Effector memory CD4-positive, alpha-beta T cell (primary cell): Measurements from ENCODE around the gene UBE2L5.
A peak's percentile ranks its signal among the peaks of the same experiment; 100 is the strongest.

Source experiments
- DNase-seq, 3 donors: peaks; one replicate each; pipeline ENCODE4 v3.0.0-alpha.2; 2020
- H3K27ac ChIP-seq: 2 replicates; pipeline ENCODE4 v1.7.0; 2013; ENCODE audit warnings: mild to moderate bottlenecking, low read length, moderate library complexity; ENCODE audit not compliant: insufficient read depth, poor library complexity, severe bottlenecking
- H3K27me3 ChIP-seq: replicated peaks from 2 replicates; pipeline ENCODE4 v1.7.0; 2013; ENCODE audit warnings: mild to moderate bottlenecking, low read length; ENCODE audit not compliant: insufficient read depth, control insufficient read depth, poor library complexity, severe bottlenecking
- H3K36me3 ChIP-seq: 2 replicates; pipeline ENCODE4 v1.7.0; 2013; ENCODE audit warnings: mild to moderate bottlenecking, low read length, moderate library complexity; ENCODE audit not compliant: control insufficient read depth, insufficient read depth
- H3K4me1 ChIP-seq: 2 replicates; pipeline ENCODE4 v1.7.0; 2013; ENCODE audit warnings: low read length, mild to moderate bottlenecking; ENCODE audit not compliant: control insufficient read depth, insufficient read depth, poor library complexity, severe bottlenecking
- H3K4me3 ChIP-seq: 2 replicates; pipeline ENCODE4 v1.7.0; 2013; ENCODE audit warnings: low read length, low read depth, mild to moderate bottlenecking; ENCODE audit not compliant: insufficient read depth, poor library complexity, severe bottlenecking
- H3K9me3 ChIP-seq: 2 replicates; pipeline ENCODE4 v1.7.0; 2013; ENCODE audit warnings: mild to moderate bottlenecking, low read length, moderate library complexity; ENCODE audit not compliant: control insufficient read depth

Gene UBE2L5

DNA sequence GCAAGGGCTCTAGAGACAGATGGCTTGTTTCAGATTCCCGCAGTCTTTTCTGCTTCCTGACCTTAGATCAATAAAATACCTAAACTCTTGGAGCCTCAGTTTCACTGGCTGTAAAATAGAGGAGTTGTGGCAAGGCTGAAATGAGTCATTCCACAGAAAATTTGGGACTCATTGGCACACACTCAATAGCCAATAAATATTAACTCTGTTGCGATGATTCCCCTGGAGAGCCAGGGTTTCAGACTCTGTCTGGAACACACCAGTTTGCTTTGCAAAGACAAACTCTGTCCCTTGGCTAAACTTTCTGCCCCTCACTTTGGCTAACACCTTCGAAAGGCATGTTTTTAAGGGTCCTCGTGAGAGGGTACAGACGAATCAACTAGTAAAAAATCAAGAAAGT lies 18.1 kb upstream of the UBE2L5 start:
- H3K4me1 ChIP-seq = peaks cover 9% of the 10 kb centered on the region
- no peaks in the 10 kb centered on the region for H3K27me3 ChIP-seq
- no peaks in the 10 kb centered on the region for H3K9me3 ChIP-seq
- no peak overlapping the region for H3K27ac ChIP-seq
- no peak overlapping the region for H3K4me3 ChIP-seq
- no peak for DNase-seq
- no peaks in the 10 kb centered on the region for H3K36me3 ChIP-seq

DNA sequence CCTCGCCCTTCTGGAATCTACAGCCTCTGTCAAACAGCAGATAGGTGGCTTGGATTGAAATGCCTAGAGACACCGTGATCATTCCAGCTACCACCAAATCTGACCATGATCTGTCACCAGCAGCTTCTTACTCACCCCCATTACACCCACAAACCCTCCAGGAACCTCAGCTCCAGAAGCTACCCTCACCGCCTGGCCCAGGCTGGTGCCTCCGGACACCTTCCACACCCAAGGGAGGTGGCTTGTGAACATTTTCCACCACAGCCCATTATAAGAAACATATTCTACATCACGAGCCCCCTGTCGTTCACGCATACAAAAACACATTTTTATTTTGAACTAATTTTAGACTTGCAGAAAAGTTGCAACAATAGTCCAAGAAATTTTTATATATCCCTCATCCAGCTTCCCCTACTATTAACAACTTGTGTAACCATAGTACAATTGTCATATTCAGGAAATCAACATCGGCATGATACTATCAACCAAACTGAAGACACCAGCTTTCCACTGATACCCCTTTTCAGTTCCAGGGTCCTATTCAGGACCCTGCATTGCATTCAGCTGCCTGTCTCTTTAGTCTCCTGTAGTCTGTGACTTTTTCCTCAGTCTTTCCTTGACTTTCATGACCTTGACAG lies 15.4 kb upstream of the UBE2L5 start:
- Histone ChIP-seq H3K27me3 (no peaks in the 10 kb centered on the region), H3K27ac (no peak overlapping the region), H3K9me3 (no peaks in the 10 kb centered on the region), H3K36me3 (no peaks in the 10 kb centered on the region), H3K4me1 (peaks cover 9% of the 10 kb centered on the region), H3K4me3 (no peak overlapping the region)
- no peak for DNase-seq

GRCh38 chr13:30408319-30409101 lies 13.8 kb upstream of the UBE2L5 start:
- no peaks in the 10 kb centered on the region for H3K9me3 ChIP-seq
- peak overlapping the region; percentile 10 for H3K27ac ChIP-seq
- no peaks in the 10 kb centered on the region for H3K36me3 ChIP-seq
- no peaks in the 10 kb centered on the region for H3K27me3 ChIP-seq
- DNase-seq = peak; percentile 83 to 88 (median 84)
- peak overlapping the region; percentile 36 for H3K4me3 ChIP-seq
- H3K4me1 ChIP-seq = peaks cover 9% of the 10 kb centered on the region

DNA sequence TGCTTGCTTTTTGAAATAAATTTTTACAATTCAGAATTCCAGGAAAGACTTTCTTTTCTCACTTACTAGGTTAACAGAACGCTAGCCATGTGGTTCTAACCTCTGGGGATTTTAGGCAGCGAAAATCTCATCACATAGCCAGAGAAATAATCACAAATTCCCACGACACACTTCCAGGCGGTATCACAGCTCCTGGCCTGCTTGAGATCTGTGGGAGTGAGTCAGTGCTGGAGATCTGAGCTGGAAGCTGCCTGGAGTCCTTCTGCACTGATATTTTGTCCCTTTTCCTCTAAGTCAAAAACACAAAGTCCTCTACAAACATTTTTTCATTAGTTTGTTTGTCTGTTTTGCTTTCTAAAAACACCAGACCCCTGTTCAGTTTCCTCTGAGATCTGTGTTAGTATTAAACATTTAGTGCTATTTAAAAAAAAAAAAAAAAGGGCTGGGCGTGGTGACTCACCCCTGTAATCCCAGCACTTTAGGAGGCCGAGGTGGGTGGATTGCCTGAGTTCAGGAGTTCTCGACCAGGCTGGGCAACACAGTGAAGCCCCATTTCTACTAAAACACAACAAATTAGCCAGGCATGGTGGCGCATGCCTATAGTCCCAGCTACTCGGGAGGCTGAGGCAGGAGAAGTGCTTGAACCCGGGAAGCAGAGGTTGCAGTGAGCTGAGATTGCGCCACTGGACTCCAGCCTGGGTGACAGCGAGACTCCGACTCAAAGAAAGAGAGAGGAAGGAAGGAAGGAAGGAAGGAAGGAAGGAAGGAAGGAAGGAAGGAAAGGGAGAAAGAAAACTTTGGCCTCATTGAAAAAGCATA lies 12.2 kb upstream of the UBE2L5 start:
- no peak for DNase-seq
- Histone ChIP-seq H3K27ac (no peak overlapping the region), H3K9me3 (no peaks in the 10 kb centered on the region), H3K27me3 (no peaks in the 10 kb centered on the region), H3K36me3 (no peaks in the 10 kb centered on the region), H3K4me3 (no peak overlapping the region), H3K4me1 (peaks cover 9% of the 10 kb centered on the region)

- Histone ChIP-seq H3K27me3 (no peaks in the 10 kb centered on the region), H3K27ac (no peak overlapping the region), H3K4me3 (no peak overlapping the region), H3K9me3 (no peaks in the 10 kb centered on the region), H3K4me1 (peaks cover 9% of the 10 kb centered on the region), H3K36me3 (no peaks in the 10 kb centered on the region)
- DNase-seq = no peak
These were observed 11.6 kb upstream of the UBE2L5 start for GRCh38 chr13:30410705-30411125.

- peaks cover 9% of the 10 kb centered on the region for H3K4me1 ChIP-seq
- no peaks in the 10 kb centered on the region for H3K36me3 ChIP-seq
- H3K27me3 ChIP-seq = no peaks in the 10 kb centered on the region
- DNase-seq = no peak
- H3K9me3 ChIP-seq = no peaks in the 10 kb centered on the region
- H3K4me3 ChIP-seq = no peak overlapping the region
- H3K27ac ChIP-seq = no peak overlapping the region
These were observed 9.9 kb upstream of the UBE2L5 start for GRCh38 chr13:30412346-30412745.

- Histone ChIP-seq H3K4me1 (peaks cover under 1% of the 10 kb centered on the region), H3K27ac (no peak overlapping the region)
These were observed 8.5 kb upstream of the UBE2L5 start for GRCh38 chr13:30413842-30414241.

GRCh38 chr13:30415430-30416030 lies 6.8 kb upstream of the UBE2L5 start:
- Histone ChIP-seq H3K27ac (no peak overlapping the region), H3K4me3 (no peak overlapping the region), H3K27me3 (no peaks in the 10 kb centered on the region), H3K9me3 (no peaks in the 10 kb centered on the region), H3K36me3 (no peaks in the 10 kb centered on the region), H3K4me1 (no peaks in the 10 kb centered on the region)
- DNase-seq = no peak

More at GRCh38 chr13:30413842-30414241, 8.5 kb upstream of the UBE2L5 start:
- no peaks in the 10 kb centered on the region for H3K36me3 ChIP-seq
- H3K4me3 ChIP-seq = no peak overlapping the region
- no peaks in the 10 kb centered on the region for H3K27me3 ChIP-seq
- no peaks in the 10 kb centered on the region for H3K9me3 ChIP-seq
- DNase-seq = no peak

- no peaks in the 10 kb centered on the region for H3K4me1 ChIP-seq
- H3K36me3 ChIP-seq = no peaks in the 10 kb centered on the region
- H3K9me3 ChIP-seq = no peaks in the 10 kb centered on the region
- no peak for DNase-seq
- no peaks in the 10 kb centered on the region for H3K27me3 ChIP-seq
- H3K4me3 ChIP-seq = no peak overlapping the region
- no peak overlapping the region for H3K27ac ChIP-seq
These were observed 5.8 kb upstream of the UBE2L5 start for GRCh38 chr13:30416471-30416870.
